ENCODE measurements around the gene MAPKAP1.

Gene MAPKAP1

DNA sequence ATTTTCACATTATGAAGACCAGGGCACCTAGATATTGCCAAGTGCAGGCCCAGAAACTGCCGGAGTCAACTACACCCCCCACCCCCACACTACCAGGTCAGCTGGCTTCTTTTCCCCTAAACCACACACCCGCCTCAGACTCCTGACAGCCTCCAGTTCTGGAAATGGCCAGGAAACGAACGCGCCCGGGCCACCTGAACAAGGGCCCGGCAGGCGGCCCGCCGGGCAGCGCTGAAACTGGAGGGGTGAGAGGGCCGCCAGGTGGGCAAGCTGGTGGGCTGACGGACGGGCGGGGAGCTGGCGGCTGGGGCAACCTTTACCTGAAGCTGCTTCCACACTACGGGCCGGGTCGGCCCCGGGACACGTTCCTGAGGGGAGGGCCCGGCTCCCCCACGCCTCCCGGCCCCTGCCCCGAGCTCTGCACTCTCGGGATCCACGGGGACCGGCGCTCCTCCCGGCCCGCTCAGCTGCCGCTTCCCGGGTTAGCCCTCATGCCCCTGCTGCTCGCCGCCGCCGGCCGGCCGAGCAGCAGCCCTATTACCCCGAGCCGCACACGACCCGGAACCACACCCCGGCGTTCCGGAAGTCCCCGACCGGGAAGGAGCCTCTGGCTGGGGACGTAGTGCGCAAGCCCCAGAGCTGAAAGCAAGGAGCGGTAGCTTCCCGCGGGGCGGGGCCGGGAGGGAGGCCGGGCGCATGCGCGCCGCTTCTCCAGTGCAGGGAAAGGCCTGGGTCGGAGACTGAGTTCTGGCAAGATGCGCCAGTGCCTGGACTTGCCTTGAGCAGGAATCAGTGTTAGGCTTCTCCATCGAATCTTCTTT is at the start of gene MAPKAP1:
TSS of gene MAPKAP1 (minus strand) at position 558 of the 821 bp plus-strand sequence. CDS start 34,634 bp downstream, outside the sequence.
- DNase-seq (ENCODE audit: low spot score): peak; percentile 97

DNA sequence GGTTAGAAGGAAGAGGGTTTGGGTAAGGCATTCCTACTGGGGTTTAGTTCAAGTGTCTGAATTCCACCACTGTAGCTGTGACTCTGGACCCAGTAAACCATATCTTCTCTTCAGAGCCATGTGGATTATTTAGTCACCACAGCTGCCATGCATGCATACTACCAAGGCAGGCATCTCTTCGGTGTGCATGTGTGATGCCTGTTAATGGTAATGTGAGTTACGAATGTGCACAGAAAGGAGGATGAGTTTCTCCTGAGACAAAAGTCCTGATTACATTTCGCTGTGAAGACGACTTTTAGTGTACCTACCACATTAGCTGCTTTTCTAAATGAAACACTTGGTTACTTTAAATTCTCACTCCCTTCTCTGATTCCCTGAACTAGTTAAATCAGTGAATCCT is 49.5 kb upstream of the MAPKAP1 start:
- no peak for DNase-seq (ENCODE audit: low spot score)

DNA sequence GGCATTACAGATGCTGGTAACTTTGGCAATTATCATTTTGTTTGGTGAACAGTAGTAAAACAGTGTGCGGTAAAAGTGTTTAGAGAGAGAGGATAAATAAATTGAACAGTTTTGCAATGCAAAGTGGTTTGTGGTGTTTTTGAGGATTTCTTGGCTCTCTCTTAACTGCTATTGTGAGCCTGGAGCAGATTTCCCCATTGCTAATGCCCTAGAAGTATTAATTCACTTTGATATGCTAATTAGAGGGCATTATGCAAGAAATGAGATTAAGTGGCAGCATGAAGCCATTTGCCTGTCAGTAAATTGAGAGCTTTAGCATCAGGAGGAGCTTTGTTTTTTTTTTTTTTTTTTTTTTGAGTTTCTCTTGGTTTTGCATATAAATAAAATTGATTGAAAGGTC is 48.3 kb upstream of the MAPKAP1 start:
- DNase-seq (ENCODE audit: low spot score): no peak

DNA sequence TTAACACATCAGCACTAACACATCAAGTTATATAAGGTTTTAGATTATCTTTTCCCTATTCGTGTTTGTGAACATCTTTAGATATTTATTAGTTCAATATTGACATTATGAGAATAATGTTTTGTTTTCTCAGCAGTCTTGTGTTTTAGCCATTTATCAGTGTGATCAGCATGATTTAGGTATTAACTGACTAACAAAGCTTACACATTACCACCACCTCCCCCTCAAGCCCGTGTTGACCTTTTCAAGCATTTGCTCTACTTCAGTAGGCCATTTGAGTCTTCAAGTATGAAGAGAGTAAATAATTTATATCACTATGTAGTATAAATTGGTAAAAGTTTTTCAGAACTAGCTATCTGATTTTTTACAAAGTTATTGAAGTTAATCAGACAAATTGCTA is 47.1 kb upstream of the MAPKAP1 start:
- DNase-seq (ENCODE audit: low spot score): no peak

DNA sequence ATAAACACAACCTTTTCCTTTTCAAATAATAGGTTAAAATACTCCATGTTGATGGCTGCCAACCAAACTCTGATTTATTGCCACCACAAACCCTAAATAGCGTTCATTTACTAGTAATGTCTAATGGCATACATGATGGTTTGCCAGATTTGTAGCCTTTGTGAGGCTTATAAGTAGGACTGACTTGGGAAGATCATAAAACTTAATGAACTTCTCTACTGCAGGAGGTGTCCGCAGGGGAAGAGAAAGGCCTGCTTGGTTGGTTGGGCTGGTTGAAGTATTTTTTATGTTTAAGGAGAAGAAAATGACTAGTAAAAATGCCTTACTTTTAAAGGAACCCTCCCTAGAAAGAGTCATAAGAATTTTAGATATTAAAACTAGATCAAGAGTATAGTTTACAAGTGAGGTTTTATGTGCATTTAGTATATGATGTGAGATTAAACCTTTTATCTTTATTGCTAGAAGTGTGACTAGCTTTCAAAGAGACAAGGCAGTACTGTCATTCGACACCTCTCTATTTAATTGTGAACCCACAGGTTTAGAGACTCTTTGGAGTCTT is 45.1 kb upstream of the MAPKAP1 start:
- no peak for DNase-seq (ENCODE audit: low spot score)

DNA sequence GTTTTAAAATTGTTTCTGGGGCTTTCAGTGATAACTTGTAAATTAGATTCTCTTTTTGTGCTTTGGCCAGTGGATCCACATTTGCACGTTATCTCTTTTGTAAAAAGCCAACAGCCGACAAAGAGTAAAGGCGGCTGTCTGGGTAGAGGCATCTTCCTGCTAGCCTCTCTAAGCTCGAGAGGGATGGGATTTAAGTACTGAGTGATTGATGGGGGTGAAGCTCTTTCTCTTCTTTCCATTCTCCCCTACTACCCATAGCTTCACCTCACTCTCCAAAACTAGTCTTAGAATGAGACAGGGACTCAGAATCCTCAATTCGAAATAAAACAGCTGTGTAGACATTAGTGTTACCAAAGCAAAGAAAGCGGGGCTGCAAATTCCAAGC is 43.6 kb upstream of the MAPKAP1 start:
- no peak for DNase-seq (ENCODE audit: low spot score)

DNA sequence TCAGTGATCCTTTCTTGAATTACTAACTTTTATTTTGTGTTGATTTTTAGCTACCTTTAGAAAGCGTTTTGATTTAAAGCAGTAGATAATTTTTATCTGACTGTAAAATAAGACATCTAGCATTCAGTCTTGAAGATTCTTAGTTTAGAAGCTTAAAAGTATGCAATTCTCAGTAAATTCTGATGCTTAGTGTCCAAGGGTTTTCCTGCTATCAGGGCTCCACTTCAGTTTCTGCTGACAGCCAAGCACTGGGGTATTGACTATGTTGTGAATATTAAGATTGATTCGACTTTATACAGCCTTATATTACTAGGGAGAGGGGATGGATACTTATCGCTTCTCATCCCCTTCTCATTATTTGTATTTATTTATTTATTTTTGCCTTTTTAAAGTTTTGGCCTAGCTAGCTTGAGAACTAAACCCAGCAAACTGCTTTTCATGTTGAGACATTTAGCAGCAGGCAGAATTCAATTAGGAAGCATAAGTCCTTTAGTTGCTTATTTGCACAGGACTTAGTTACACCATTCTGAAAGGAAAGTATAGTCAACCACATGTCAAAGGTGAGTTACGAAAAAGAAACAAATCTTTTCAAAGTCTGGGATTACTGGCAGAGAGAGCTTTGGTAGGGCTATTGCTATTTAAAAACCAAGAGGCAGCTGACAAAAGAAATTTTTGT is 43.1 kb upstream of the MAPKAP1 start:
- DNase-seq (ENCODE audit: low spot score): no peak

DNA sequence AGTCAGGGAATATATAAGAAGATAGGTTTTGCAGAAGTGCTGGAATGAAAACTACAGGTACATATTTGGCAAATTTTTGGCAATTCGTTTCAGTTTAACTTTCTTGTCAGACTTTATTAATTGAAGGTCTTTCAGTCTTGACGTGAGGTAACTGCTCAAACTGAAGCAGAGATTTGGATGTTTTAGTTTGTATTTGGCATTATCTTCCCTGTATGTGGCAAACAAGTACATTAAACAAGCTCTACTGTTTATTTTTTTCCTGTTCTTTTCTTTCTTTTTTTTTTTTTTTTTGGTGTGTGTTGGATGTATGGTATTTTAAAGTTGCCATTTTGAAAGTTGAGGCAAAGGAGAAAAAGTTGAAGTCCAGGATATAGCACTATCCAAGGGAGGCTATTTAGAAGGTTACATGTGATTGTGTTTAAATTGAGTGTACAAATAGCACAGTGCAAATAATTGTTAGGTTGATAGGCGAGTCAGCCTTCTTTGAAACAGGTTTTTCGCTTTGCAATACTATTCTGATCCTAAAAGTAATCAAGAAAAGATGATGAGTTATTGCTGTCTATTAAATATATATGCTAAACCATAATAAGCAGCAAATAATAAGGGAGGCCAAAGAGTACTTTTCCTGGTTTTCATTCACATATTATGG is 42.4 kb upstream of the MAPKAP1 start:
- DNase-seq (ENCODE audit: low spot score): no peak

DNA sequence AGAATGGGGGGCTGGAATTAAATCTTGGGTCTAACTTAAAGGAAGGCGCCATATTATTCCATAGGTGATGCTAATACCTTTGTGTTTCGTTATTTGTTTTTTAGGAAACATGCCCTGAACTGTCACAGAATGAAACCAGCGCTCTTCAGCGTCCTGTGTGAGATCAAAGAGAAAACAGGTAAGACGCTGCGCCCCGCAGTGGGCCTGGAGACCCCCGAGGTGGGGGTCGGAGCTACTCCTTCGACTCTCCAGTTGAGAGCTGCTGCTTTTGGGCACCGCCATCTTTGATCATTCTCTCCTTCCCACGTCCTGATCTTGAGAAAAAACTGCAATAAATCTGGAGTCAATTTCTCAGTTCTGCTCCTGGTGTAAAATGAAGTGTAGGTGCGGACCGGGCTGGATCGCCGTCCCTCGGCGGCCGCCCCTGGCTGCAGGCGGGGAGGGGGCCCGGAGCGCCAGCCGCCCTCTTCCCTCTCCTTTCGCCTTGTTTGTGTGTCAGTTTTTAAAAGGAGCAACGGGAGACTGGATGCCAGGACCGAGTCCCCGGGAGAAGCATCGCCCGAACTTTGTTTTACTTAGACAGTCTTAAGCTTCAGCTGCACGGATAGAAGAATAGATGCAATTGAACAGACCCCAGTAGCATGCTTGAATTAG is 41.6 kb upstream of the MAPKAP1 start:
- DNase-seq (ENCODE audit: low spot score): peak; percentile 18

DNA sequence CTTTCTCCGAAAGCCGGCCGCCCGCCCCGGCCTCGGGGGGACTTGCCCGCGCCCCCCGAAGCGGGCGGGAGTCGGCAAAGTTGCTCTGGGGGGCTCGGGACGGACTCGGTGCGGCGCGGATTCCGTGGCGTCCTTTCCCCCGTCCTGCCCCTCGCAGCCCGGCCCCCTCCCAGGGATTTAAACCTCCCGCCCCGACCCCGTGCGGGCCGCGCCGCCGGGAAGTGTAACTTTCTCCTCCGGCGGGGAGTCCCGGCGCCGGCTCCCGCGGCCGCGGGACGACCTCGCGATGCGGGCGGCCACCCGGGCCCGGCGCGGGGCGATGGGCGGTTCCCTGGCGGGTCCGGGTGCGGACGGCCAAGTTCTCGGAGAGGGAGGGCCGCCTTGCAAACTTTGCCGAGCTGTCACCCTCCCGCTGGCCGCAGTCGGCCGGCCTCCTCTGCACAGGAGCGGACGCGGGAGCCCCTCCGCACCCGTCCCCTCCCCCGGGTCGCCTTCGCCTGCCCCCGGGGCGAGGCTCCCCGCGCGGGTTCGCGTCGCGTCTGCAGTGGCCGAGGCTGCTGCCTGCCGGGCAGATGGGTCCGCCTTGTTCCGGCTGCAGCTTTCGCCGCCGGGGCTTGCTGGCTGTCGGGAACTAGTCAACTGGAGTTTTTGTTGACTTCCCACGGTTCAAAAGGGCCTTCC is 40.9 kb upstream of the MAPKAP1 start:
- peak; percentile 40 for DNase-seq (ENCODE audit: low spot score)

DNA sequence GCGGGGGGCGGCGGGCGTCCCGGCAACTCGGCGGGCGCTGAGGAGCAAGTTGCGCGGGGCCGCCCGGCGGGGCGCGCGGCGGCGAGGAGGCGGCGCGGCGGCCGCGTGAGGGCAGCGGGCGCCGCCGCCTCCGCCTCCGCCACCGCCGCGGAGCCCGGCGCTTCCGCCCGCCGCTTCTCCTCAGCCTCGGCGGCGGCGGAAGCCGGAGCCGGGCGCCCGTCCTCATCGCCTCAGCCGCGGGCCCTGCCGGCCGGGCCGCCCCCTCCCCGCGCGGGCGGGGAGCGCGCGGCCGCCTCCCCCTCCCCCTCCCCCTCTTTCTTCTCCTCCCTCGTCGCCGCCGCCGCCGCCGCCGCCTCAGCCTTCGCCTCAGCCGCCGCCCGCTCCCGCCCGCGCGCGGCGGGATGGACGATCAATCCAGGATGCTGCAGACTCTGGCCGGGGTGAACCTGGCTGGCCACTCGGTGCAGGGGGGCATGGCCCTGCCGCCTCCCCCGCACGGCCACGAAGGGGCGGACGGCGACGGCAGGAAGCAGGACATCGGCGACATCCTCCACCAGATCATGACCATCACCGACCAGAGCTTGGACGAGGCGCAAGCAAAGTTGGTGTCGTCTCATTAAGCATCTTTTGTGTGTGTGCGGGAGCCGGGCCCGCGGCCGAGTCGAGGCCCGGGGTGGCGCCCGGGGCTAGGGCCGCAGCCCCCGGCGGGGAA is 40.2 kb upstream of the MAPKAP1 start, which contains the start of gene PBX3:
TSS of gene PBX3 (plus strand) at position 321 of the 712 bp plus-strand sequence.
- peak; percentile 63 for DNase-seq (ENCODE audit: low spot score)

DNA sequence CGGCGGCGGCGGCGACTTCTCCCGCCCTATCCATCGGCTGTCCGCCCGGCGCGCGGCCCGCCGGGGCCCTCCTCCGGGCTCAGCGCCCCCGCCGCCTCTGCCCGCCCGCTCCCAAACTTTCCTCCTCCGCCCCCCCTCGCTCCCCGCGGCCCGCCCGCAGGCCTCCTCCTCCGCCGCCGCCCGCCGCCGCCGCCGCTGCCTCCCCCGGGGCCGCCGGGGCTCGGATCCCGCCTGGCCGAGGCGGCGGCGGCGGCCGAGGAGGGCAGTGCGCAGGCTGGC is 39.7 kb upstream of the MAPKAP1 start:
- DNase-seq (ENCODE audit: low spot score): no peak

DNA sequence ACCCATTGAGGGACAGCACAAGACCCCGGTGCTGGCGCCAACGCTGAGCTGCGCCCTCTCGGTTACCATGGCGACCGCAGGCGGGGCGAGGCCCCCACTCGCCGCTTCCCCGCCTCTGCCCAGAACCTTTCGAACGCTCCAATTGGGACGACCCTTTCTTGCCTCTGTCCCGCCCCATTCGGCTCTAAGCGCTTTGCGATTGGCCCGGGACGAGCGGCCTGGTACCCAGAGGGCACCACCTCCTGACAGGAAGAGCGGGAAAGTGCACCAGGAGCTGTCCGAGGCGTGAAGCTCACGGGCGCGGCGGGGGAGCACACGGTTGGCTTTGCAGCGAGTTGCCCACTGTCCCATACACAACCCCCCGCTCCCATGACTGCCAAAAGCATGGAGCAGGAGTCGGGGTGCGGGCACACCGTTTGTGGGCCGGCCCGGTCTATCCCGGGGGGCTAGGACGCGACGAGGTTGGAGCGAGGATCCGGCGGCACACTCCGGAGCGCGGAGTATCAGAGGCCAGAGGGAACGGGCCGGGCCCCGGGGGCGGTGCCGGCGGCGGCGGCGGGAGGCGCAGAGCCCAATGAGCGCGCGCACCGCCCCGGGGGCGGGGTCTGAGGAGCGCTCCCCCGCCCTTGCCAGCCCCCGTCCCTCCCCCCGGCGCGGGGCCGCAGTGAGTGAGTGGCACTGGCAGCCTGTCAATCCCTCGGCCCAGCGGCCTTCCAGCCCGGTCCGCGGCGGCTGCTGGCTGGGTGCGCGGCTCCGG is 39.2 kb upstream of the MAPKAP1 start:
- peak; percentile 95 for DNase-seq (ENCODE audit: low spot score)

DNA sequence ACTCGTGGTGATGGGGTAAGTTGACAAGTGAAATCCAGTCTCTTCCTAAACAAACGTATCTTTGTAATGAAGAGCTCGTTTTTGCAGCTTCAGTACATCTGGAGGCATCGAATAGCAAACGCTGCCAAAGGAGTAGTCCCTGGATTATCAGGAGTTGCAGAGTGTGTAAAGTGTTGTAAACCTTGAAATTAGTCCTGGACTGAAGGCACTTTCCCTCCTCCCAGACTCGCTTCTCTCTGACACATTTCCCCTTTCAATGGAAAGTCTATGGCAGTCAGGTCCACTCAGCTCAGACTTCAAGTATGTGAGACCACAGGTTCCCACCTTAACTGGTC is 38.6 kb upstream of the MAPKAP1 start:
- no peak for DNase-seq (ENCODE audit: low spot score)

DNA sequence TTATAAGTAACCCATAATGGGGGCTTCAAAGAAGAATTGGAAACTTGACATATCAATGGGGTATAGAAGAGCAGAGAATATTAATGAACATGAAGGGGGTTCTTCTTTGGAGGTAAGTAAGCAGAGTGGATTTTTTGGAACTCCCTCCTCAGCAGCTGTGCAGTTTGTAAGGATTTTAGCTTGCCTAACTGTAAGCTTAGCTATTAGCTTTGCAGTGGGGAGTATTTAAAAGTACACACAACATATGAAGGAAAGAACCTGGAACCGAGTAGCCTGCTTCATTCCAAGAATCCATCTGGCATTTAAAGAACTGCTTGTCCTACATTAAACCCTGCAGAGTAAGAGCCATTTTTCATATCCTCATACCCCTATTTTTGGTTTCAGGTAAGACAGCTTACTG is 38.0 kb upstream of the MAPKAP1 start:
- no peak for DNase-seq (ENCODE audit: low spot score)

DNA sequence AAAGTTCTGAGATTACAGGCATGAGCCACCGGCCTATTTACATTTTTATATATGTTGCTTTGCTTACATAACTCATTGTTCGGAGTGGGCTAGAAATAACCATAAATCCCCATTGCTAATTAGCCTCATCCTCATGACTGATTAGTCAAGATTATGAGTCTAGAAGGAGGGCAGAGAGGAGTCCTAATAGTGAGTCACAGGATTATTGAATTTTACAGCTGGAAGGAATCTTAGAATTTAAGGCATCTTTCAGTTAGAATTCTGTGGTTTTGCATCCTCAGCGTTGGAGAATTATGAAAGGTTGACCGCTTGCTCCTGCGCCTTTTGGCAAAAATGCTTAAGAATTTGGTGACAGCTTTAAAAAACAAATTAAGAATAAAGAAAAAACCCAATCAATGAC is 37.6 kb upstream of the MAPKAP1 start:
- DNase-seq (ENCODE audit: low spot score): no peak

DNA sequence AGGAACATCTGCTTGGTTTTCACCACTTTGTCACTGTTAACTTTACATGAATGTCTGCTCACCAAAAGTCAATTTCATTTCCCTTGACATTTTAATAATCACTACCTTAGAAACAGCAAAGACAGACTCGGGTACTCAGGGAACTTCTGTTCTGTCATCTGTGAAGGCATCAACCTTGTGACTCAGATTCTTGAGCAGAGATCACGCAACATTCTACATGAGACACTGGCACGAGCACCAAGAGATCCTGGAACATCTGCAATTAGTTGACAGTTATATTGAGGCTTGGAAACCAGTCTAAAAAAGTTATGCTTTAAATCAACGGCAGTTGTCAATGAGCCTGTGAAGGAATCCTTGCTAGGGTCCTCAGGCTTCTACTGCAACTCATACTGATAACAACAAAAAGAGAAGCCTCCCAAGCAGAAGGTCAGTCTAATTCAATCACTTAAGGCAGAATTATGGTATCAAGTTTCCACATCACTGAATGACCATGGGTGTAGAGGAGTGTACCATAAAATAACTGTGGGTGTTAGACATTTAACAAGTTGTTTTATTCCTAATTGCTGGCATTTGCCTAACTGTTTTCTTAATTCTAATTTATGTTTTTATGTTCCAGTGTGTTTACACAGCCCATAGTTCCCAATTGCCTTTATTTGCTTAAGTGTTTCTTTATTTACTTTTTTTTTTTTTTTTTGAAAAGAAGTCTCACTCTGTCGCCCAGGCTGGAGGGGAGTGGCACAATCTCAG is 36.8 kb upstream of the MAPKAP1 start:
- no peak for DNase-seq (ENCODE audit: low spot score)

DNA sequence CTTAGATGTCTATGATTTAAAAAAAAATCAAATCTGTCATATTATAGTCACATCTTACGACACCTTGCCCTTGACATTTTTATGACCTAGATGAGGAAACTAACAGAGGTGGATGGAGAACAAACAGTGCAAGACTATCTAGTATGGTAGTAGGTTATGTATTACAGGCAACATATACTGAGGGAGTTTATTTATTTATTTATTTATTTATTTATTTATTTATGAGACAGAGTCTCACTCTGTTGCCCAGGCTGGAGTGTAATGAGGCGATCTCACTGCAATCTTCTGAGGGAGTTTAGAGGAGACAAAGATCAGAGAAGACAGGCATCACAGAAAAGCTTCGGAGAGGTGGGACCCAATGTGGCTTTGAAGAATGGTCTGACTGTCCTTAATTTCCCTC is 35.6 kb upstream of the MAPKAP1 start:
- no peak for DNase-seq (ENCODE audit: low spot score)

DNA sequence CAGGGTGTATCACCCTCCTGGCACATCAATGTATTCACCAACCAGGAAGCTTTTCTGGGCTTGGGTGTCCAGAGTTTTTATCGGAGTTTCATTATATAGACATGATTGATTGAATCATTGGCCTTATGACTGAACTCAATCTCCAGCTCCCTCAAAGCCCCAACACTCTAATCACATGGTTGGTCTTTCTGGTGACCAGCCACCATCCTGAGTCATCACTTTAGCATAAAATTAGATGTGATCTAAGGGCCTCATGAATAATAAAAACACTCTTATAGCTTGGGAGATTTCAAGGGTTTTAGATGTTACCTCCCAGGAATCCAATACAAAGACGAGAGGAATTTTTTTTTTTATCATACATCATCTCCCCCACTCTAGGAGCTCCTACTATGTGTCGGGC is 32.4 kb upstream of the MAPKAP1 start:
- DNase-seq (ENCODE audit: low spot score): no peak

DNA sequence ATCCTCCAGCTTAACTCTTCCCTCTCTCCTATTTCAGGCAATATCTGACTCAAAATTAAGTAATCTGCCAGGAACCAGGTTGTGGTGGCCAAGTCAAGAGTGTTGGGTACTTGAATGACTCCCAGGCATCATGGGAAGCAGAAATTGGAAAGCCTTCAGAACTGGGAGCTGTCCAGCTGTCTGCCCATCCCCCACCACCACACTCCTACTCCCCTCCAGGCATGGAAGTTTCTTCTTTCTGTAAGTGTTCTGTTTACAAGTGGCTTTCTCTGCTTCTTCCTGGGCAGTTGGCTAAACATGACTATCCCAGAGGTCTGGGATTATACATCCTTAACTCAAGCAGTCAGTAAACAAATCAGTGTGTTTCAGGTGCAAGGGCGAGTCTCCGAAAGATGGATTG is 25.6 kb upstream of the MAPKAP1 start:
- DNase-seq (ENCODE audit: low spot score): peak; percentile 67
